ENCODE data around the gene CCL3.
"Not testable (repeated sequence)": the region's sequence is repeated elsewhere in the genome, so short reads cannot be mapped to it uniquely, and the experiment has no call there.

CCL3 gene

GRCh38 chr17:36089888-36090836 lies at the start of gene CCL3:
TSS of gene CCL3 (minus strand) at chr17:36090143. CDS start at chr17:36090058, 85 bp downstream.
- peak; percentile 80 for DNase-seq

DNA sequence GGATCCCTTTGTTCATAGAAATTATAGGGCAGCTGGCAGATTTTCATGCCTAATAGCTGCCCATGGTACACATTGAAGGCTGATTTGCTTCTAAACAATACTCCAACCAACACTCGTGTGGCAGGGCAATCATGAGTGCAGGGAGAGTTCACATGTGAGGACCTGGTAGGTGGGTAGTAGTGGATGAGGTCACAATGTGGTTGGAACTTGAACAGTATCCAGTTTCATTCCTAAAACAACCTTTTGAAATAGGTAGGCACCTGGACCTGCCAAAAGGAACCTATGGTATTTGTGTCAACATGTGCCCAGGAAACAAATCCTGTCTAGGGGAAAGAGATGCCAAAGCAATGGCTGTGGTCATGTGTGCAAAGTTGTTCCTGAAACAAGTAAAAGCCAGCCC lies 46.5 kb upstream of the CCL3 start:
- DNase-seq, result no peak

- DNase-seq, result no peak
These were observed 46.1 kb upstream of the CCL3 start for GRCh38 chr17:36136036-36136435.

DNA sequence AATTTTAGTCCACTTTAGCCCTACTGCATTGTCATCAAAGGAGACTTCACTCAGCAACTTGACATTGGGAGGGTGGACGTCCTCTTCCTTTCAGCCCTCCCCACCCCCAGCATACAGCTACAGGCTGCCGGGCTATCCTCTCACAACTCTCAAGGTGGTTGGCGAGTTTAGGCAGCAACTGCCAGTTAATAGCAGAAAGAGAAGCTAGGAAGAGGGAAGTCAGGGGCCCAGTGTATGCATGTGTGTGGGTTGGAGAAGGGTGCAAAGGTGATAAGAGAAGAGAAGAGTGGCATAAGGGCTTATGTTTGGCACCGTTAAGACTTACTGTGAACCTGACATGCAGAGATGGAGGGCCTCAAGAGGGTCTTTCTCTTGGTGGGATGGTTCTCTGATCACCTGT lies 45.5 kb upstream of the CCL3 start:
- no peak for DNase-seq

DNA sequence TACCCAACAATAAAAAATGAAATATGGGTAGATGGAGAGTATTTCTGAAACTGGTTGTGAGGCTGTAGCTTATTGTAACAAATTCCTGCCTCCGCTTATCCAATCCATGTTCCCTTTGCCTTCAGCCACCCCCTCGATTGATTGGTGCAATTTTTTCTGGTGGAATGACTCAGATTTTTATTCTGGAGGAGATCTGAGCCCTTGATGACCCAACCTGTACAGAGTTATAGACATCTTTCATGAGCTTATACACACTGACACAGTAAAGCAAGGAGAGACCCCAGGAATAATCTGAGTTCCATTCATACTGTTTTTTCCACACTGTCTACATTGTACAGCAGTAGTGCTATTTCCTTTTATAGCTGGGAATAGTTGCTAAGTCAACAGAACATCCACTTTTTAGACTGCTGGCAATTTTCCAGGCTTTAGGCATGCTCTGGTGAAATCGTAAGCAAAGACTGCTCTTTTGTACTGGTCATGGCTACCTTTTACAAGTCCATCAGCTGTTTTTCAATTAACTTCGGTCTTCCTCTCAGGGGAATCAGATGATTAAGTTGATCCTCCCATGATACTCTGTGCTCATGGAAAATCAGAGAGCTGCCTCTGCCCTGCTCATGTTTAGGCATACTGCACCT lies 43.8 kb upstream of the CCL3 start:
- DNase-seq, result no peak

DNA sequence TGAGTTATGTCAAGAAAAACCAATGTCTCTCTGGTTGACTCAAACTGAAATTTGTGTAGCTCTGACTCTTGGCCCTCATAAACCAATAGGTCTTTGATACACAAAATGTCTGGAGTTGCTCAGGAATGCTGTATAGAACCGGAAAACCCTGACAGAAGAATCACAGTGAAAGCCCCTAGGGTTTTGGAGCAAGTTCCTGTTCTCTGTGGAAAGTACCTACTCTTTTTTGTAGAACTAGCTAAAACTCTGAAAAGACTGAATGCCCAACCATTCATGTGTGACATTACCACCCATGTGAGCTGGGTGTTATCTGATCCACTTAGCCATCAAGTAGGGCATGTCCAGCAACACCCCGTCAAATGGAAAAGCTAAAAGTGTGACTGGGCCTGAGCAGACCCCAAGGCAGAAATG lies 42.5 kb upstream of the CCL3 start:
- no peak for DNase-seq

GRCh38 chr17:36131931-36132330 lies 42.0 kb upstream of the CCL3 start:
- no peak for DNase-seq

DNA sequence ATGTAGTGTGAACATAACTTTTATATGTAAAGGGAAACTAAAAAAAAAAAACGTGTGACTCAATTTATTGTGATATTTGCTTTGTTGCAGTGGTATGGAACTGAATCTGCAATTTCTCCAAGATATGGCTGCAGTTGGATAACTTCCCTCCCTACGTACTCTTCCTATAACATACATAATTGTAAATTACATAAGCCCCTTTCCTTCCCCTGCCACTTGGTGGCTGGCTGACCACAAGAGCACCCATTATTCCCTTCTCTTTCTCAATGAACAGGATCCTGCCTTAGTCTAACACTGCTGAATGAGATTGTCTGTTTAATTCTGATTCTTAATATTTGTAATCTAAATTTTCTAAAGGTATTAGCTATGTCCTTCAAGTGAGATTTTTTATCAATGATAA lies 41.5 kb upstream of the CCL3 start:
- DNase-seq, result no peak

DNA sequence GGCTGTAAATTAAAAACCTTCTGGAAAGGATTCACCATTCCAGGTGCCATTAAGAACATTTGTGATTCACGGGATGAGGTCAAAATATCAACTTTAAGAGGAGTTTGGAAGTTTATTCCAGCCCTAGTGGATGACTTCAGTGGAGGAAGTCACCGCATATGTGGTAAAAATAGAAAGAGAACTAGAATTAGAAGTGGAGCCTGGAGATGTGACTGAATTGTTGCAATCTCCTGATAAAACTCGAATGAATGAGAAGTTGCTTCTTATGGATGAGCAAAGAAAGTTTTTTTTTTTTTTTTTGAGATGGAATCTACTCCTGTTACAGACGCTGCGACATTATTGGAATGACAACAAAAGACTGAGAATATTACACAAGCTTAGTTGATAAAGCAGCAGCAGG lies 40.4 kb upstream of the CCL3 start:
- no peak for DNase-seq

- no peak for DNase-seq
These were observed 39.7 kb upstream of the CCL3 start for GRCh38 chr17:36129616-36130015.

- DNase-seq, result no peak
These were observed 38.6 kb upstream of the CCL3 start for GRCh38 chr17:36128411-36128978.

- DNase-seq, result no peak
These were observed 38.0 kb upstream of the CCL3 start for GRCh38 chr17:36127911-36128310.

- no peak for DNase-seq
These were observed 37.4 kb upstream of the CCL3 start for GRCh38 chr17:36127199-36127893.

GRCh38 chr17:36124879-36125824 lies 35.2 kb upstream of the CCL3 start:
- DNase-seq, result no peak

GRCh38 chr17:36123431-36123830 lies 33.5 kb upstream of the CCL3 start:
- DNase-seq, result no peak

DNA sequence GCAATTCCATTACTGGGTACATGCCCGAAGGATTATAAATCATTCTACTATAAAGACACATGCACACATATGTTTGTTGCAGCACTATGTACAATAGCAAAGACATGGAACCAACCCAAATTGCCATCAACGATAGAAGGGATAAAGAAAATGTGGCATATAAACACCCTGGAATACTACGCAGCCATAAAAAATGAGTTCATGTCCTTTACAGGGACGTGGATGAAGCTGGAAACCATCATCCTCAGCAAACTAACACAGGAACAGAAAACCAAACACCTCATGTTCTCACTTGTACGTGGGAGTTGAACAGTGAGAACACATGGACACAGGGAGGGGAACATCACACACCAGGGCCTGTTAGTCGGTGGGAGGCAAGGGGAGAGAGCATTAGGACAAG lies 31.2 kb upstream of the CCL3 start:
- not testable (repeated sequence) for DNase-seq

DNA sequence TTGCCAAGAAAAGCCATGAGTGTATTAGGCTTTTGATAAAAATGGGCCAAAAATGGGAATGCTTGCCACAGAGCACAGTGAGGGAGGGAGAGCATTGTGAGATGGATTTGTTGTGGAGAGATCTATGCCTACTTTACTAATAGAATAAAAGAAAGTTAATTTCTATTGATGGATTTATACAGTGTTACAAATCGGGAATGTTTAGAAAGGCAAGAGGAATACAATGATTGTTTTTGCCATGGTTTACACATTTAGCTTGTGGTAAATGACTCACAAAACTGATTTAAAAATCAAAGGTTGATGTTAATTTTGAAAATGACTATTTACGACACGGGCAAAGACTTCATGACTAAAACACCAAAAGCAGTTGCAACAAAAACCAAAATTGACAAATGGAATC lies 30.3 kb upstream of the CCL3 start:
- DNase-seq, result no peak

DNA sequence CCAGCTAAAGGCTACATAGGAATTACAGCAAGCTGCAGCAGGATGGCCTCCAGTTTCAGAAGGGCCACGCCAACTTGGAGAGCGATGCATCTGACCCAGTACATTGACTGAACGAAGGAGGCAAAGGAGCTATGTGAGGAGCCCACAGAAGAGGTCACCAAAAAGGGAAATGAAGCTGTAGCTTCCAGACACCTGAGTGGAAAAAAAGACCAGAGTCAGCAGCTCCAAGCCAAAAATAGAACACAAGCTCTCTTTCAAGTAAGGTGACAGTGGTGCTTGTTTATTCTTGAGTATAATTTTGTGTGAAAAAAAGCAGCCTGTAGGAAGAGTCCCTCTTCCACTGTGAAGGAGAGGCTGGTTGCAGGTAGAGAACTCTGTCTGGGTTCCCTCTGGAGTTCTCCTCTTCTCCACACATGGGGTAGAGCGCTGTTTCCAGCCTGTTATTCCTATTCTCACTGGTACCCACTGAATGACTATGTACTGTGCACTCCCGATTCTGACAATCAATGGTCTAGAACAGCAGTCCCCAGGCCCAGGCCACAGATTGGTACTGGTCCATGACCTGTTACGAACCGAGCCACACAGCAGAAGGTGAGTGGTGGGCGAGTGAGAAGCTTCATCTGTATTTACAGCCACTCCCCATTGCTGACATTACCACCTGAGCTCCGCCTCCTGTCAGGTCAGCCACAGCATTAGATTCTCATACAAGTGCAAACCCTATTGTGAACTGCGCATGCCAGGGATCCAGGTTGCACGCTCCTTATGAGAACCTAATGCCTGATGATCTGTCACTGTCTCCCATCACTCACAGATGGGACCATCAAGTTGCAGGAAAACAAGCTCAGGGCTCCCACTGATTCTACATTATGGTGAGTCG lies 28.8 kb upstream of the CCL3 start:
- DNase-seq, result no peak

DNA sequence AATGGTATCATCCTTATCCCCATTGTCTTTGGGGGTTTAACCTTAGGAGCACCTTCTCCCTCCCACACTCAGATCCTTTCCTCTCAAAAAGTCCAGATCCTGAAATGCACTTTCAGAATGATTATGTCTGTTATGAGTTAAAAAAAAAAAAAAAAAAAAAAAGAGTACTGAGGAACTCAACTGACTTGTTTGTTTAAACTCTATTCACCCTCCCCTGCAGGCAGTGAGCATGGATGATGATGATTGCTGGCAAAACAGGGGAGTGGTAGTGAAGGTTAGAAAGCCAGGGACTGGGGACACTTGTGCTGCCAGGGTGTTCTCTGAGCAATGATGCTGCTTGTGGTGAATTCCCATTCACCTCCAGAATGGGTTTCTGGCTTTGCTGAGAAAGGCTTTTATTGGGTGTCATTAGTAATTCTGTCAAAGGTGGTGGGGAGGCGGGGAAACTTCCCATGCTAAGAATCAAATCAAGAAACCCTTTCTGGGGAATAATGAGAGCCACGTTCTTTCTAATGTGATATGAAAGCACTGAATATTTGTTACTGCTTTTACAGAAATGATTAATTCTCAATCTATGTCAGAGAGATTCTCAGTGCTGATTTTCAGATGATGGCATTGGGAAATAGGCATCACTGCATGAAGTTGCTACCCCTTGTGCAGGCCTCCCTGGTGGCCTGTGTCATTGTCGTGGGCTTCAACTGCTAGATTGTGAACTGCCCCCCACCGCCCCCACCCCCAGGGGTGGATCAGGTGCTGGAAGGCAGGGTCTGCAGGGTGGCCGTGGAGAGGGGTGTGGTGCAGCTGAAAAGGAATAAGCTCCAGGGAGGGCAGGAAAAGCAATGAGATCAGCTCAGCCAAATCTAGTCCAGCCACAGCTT lies 27.8 kb upstream of the CCL3 start:
- no peak for DNase-seq

DNA sequence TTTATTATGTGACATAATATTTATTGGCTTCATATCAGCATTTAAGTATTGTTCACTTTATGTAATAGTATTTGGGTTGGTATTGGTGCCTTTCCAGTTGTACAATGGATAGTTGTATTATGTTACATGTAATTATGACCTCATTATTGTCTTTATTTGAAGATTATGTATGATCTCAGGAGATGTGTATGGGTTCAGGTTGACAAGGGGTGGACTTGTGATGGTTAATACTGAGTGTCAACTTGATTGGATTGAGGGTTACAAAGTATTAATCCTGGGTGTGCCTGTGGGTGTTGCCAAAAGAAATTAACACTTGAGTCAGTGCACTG lies 25.7 kb upstream of the CCL3 start:
- DNase-seq, result not testable (repeated sequence)

Measured in activated CD8-positive, alpha-beta memory T cell treated with anti-CD3 and anti-CD28 coated beads, Interleukin-2, amount 50 U/mL, for 48 hours (primary cell).